Measurements from ENCODE around the gene SMG6.

DNA sequence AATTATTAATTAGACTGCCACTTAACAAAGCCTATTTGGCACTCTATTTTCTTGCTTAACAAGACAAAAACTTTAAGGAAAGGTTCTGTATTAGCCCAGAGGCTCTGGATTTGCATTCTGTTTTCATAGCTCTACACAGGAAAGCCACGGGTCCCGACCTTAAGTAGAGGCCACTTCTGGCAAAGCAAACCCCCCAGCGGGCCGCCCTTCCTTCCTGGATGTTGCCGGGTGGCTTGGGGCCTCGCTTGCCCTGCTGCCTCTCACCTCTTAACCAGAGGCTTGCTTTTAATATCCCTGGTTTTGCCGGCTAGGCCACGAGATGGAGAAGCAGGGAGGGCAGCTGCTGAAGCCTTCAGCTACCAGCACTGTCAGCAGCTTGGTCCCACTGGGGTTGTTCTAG, 282.9 kb downstream of the SMG6 start:
- TF ChIP-seq, protein P1, sequence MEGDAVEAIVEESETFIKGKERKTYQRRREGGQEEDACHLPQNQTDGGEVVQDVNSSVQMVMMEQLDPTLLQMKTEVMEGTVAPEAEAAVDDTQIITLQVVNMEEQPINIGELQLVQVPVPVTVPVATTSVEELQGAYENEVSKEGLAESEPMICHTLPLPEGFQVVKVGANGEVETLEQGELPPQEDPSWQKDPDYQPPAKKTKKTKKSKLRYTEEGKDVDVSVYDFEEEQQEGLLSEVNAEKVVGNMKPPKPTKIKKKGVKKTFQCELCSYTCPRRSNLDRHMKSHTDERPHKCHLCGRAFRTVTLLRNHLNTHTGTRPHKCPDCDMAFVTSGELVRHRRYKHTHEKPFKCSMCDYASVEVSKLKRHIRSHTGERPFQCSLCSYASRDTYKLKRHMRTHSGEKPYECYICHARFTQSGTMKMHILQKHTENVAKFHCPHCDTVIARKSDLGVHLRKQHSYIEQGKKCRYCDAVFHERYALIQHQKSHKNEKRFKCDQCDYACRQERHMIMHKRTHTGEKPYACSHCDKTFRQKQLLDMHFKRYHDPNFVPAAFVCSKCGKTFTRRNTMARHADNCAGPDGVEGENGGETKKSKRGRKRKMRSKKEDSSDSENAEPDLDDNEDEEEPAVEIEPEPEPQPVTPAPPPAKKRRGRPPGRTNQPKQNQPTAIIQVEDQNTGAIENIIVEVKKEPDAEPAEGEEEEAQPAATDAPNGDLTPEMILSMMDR (IDR thresholded peaks at IDR 0.05) = no peak
- no peak for TF ChIP-seq POLR2A (IDR thresholded peaks at IDR 0.05)
